Activated CD4-positive, alpha-beta T cell treated with anti-CD3 and anti-CD28 coated beads, Interleukin-2, amount 50 U/mL, for 4 hours (primary cell): Measurements from ENCODE around the gene SMLR1.
"Not testable (repeated sequence)": the region's sequence is repeated elsewhere in the genome, so short reads cannot be mapped to it uniquely, and the experiment has no call there.

Source experiments
- DNase-seq, 2 experiments: peaks; one replicate each; pipeline ENCODE4 v3.0.0-alpha.2; 2020

The SMLR1 gene

DNA sequence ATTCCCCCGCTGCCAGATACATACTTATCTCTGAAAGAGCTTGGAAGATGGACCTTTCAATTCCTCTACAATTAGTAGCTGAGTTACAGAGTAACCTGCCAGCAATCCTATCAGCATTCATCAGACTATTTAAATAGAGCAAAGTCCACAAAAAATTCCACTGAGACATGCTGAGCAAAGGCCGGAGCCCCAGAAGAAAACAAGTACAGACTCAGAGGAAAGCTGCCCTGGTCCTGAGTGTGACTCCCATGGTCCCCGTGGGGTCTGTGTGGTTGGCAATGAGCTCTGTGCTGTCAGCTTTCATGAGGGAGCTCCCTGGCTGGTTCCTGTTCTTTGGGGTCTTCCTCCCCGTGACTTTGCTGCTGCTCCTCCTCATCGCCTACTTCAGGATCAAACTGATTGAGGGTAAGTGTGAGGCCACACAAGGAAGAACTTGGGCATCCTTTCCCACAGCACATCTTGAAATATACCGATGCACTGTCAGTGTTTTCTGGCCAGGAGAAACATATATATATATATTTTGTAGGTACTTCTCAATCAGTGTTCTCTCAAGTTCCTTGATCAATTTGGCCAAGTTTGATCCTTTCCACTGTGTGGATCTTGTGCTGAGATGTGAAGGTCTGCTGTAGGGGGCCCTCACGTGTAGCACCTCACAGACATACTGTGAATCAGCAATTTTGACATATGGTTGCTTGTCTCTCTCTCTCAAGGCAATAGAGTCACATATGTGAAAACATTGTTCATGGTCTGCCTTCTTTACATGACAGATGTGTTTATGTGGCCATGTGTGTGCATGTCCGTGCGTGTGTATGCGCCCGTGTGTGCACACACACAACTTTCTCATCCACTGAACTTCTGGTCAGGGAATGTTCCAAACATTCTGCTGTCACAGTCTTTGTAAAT, at the start of gene SMLR1:
SMLR1 (plus strand) TSS at position 160 of the 903 bp plus-strand sequence; CDS start at position 168, 8 bp downstream.
- DNase-seq: no peak

DNA sequence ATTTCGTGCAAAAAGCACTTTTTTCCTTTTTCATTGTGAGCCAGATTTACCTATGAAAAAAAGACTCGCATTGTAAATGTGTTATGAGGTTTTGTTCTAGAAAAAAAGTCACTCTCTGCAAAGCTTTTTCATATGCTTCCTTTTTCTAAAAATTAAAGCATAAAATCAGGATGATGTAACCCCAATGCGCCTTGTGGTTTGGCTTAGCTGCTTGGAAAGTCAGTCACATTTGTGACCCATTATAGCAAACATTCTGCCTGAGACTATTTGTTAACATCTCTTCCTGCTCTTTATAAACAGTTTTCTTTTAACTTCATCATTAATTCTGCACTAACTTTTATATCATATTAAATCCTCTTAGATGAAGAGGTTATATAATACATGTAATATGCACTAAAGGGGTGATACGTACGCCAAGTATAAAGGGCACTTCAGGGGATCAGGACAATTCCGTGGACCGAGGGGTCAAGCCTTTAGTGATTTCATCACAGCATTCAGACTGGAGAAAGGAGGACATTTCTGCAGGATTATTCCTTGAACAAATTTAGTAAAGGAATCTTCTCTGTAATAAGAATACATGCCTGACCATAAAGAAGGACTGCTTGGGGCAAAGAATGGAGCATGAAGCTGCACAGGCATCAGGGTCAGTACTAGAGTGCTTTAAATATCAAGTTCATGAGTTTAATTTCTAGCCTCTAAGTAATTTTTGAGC, 48.1 kb upstream of the SMLR1 start:
- DNase-seq: no peak

DNA sequence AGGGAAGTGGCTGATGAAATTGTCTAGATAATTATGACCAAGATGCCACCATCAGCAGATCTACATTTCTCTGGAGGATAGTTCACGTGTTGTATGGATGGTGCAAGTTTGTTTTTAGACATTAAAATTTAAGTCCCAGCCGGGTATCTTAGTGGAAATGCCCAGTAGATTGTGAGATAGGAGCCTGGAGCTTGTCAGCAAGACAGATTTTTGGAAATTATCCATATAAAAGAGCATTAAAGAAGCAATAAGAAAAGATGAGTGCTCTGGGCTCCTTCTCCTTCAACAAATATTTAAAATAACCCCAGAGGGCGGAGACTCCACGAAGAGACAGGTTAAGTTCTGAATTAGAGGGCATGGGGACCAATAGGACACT, 47.6 kb upstream of the SMLR1 start:
- DNase-seq: no peak

DNA sequence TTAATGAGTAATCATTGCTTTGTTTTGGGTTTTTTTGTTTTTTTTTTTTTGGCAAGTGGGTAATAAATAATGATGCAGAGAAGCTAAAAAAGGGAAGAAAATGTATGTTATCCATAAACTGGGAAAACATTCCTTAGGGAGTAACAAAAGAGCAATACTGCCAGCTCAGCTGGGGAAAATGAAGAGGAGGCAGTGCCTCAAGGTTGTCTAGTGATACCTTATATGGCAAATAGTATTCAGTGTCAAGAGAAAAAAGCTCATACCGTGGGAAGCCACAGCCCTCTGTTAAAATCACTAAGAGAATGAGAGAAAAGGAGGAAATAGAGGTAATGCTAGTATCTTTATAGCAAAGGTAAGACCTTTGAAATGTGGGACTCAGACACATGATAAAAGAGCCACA, 47.1 kb upstream of the SMLR1 start:
- no peak for DNase-seq

DNA sequence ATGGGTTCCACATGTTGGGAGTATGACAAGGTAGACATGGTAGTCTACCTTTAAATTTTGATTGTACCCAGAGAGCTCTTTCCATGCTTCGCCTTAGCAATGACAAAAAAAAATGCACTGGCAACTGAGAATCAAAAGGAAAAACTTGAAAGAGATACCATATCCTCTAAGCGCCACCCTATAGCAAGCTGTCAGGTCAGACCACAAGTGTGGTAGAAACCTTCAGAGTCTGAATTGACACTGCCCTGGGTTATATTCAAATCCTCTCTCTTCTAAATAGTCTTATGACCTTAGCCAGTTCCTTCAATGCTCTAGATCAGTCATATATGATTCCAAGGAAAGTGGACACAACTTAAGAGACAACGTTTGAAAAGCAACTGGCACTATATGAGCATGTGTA, 45.6 kb upstream of the SMLR1 start:
- no peak for DNase-seq

DNA sequence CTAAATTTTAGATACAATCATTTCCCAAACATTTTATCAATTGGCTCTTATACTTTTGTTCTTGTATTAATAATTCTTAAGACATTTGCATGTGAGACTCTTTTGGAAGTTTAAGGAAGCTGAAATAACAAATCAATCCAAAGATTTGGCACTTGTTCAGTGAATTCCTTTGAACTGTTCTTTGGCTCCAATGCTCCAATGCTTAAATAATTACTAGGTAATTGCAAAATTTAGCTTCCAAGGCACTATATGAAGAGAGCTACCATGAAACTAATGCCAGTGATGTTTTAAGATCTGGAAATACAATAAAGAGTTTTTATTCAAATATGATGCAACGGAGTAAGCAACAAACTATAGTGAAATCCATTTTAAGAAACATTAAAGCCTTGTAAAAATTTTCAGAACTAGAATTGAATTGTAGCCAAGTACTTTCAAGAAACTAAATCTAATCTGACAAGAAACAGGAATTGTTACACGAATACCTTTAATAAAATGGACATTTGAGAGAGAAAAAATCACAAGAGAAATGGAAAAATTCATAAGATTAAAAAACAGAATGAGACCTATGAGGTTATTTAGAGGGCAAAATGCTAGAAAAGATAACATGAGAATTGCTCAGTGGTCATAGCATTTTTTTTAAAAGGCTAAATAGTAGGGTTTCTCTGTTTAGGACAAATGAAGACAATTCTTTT, 43.6 kb upstream of the SMLR1 start:
- DNase-seq: no peak

DNA sequence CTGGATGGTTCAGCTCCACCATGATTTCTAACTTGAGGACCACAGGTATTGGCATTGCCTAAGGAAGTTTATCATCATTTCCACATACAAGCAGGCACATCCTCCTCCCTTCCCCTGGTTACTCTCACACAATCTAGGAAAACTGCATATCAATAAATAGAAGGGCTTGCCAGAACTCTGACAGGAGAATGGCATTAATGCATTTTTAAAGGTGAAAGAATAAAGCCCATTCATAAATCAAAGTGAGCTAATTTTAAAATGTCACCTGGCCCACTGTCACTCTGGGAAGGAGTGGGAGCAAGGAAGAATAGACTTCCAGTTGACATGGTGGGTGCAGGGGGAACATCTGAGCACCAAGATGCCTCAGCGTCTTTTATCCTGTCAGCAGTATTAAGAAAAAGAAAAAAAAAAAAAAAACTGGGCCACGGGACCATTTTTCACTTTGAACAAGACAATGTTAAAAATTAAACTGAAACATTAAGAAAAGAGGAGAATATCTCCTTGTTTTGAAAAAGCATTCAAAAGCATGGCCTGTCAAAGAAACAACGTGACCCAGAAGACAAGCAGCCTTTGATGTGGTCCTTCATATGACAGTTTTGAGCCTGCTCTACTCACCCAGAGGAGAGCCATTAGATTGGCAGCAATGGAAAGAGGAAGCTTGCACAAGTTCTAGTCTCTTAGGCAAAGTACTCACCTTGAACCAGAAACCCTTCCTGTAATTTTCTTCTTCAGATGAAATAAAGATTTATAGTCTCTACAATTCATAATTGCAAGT, 39.3 kb upstream of the SMLR1 start:
- DNase-seq: no peak

DNA sequence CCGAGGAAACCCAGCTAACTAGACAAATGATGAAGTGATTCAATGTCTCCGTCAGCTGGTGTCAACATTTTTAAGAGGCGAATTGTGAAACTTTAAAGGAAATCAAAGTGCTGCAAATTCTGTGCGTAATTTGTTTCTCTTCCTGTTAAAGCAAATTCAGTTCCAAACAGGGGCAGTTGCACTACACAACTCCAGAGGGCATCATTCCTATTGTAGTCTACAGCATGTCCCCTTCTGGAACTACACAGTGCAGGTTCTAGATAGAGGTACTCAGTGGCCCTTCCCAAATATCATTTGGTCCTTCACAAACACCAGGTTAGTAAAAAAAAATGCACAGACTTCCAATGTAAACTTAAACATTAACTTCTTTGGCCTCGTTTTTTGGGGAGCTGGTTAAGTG, 38.3 kb upstream of the SMLR1 start:
- no peak for DNase-seq

DNA sequence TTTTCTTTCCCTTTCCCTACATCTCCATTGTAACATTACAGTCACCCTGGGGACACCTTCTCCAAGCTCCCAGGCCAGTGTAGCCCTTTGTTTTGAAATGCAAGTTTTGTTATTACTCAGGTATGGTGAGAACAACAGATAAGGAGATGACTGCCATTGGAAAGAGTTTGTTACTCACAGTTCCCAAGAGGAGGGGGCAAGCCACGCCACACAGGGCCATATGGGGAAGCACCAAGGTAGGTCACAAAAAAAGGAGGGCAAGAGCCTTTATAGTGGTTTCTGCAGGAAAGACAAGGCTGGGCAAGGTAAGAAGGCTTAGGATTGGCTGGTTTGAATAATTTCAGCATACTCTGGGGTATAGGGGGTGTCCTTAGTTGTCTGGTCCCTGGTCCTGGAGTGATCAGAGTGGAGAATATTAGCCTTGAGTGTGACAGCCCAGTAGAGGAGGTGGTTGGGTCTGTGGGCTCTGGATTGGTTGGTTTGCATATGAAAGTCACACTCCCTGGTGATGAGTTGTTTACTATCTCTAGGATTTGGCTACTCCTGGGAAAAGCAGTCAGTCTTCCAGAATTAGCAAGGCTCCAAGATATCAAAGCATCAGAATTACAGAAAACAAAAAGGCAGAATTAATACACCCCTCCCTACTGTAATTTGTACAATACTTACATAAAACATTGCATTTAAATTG, 33.1 kb upstream of the SMLR1 start:
- no peak for DNase-seq

DNA sequence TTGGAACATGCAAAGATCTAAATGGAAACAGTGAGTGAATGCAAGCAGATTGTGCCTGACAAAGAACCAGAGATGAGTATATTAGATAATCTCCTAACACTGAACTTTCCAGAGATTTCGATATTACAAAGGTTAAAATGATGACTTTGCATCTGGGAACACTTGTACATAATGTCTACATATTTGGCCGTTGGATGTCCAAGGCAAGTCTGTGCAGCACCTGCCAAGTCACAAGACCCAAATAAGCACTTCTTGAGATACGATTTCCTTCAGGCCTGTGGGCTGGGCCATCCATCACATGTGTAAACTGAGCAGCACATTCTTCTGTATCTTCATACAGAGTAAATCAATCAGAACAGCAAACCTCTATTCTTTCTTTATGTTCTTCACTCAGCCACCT, 32.5 kb upstream of the SMLR1 start:
- no peak for DNase-seq

DNA sequence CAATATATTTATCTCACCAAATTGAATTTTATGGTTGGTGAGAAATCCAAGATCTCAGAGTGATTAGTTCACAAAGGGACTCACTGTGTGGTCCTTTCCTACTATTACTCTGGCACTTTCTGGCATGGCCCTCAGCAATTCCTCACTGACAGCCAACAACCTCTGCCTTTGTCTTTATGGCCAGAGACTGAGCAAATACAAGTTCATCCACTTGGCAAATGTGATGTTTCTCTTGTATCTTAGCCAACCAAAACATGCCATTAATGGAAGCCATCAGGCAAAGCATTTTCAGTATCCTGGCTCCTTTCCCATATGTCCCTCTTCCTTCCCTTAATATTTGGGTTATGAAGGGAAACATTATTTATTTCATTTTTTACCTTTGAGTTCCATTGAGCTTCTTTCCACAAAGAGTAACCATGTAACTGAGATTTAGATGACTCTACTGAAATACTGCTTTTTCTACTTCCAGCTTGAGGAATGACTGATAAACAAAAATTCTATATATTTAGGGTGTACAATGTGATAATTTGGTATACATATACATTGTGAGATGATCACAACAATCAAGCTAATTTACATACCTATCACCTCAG, 30.8 kb upstream of the SMLR1 start:
- no peak for DNase-seq

DNA sequence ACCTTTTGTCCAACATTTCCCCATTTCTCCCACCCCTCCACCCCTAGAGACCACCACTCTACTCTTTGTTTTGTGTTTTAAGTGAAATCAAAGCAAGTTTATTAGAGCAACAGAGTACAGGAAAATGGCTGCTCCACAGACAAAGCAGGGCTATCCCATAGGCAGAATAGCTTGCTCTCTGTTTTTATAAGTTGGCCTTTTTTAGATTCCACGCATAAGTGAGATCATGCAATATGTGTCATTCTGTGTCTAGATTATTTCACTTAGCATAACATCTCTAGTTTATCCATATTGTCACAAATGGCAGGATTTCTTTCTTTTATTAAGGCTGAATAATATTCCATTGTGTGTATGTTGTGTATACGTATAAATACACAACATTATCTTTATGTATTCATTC, 30.1 kb upstream of the SMLR1 start:
- DNase-seq: no peak

DNA sequence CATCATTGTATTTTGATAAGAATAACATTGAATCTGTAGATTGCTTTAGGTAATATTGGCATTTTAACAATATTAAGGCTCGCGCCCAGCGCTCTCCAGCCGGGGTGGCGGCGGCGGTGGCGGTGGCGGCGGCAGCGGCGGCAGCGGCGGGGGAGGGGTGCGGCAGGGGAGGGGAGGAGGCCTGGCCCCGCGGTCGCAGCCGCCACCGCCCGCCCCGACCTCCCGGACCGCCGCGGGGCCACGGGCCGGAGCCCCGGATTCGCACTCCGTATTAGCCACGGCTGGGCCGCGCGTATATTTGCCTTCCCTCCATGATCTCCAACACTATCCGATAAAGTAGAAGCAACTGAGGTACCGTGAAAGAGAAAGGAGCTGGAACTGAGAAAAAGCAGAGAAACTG, 25.8 kb upstream of the SMLR1 start:
- not testable (repeated sequence) for DNase-seq

DNA sequence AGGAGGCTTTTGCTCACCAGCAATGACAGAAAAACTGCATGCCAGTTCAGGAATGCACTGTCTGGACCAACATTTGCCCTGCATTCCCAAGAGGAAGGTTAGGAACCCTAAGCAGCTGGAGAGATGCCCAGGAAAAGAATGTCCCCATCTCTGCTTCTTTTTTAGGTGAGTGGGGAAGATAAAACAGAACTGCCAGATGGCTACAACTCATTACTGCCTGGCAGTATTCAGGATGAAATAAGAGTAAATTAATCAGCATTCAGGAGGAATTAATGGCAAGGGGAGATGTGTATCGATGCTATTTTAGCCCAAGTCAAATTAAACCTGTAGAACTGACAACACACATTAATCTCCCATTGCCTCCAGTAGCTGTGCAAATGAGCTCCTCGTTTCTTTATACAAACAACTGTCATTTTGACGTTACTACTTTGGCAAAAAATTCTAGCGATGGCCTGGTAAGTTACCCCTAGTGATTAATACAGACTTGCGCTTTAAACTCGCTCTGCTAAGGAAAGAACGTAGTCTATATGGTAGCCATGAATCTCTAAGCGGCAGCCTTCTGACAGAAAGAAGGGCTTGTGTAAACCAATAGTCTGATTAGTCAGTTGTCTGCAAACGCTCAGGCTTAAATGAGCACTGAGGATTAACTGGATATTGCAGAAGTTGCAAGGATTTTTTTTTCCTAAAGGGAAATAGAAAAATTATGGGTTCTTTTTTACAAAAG, 16.7 kb upstream of the SMLR1 start:
- DNase-seq: no peak

DNA sequence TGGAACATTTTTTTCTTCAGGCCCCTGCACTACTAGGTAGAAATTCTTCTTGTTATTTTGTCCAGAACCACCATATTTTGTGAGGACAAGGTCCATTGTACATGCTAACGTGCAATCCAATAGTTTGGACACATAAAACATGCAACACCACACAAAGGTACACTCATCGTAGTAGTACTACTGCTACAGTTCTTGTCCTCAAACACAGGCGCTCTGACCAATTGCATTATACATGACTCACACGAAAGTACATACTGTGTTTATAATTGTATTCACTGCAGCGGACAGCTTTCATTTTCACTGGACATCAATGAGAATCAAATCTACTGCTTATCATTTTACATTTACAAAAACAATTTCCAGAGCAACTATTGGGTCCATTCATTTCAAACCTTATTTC, 15.3 kb upstream of the SMLR1 start:
- no peak for DNase-seq

DNA sequence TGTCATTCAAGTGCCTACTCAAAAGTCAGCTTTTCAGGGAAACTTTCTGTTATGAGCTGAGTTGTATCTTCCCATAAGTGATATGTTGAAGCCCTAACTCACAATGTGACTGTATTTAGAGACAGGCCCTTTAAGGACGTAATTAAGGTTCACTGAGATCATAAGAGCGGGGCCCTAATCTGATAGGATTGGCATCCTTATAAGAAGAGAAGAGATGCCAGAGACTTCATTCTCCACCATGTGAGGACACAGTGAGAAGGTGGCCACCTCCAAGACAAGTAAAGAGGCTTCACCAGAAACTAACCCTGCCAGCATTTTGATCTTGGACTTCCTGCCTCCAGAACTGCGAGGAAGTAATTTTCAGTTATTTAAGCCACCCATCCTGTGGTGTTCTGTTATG, 12.7 kb upstream of the SMLR1 start:
- DNase-seq: no peak

DNA sequence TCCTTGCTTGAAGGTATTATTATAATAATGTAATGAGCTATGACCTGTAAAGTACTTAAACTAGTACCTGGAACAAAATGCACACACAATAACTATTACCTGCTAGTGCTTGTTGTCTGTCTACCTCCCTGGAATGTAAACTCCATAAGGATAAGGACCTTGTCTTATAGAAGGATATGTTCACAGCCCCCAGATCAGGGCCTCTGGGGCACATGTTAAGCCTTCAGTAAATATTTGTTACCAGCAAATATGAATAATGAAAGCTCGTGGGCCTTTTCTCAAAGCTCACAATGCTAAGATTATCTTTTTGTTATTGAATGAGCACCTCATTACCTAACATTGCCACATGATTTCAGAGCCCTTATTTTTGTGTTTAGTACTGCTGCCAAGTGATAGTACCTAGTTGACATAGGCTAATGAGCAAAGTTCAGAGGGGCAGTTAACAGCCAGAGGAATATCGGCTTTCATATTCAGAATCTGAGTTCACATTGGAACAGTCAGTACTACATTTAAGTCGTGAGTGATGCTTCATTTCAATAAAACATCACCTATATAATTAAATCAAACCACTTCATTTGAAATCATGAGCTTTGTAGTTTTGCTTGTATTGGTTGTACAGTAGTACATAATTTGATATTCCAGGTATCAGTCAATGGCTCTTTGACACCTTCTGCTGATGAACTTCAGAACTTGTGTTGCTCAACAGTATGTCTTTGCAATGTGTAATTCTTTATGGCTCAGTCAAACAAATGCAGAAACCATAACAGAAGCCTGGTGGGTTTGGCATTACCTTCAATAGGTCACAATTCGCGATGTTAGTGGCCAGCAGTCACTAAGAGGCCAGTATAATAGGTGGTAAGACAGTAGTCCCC, 11.8 kb upstream of the SMLR1 start:
- no peak for DNase-seq

DNA sequence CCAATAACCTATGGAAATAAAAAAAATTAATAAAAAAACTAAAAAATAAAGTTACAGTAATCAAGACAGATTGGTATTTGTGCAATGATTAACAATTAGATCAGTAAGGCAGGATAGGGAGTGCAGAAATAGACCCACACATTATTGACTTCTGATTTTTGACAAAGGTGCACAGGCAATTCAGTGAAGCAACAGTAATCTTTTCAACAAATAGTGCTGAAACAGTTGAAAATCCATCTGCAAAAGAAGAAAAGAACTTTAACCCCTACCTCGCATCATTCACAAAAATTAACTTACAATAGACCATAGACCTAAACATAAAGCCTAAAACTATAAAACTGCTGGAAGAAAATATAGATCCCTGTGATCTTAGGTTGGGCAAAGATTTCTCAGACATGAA, 4.5 kb upstream of the SMLR1 start:
- DNase-seq: no peak

DNA sequence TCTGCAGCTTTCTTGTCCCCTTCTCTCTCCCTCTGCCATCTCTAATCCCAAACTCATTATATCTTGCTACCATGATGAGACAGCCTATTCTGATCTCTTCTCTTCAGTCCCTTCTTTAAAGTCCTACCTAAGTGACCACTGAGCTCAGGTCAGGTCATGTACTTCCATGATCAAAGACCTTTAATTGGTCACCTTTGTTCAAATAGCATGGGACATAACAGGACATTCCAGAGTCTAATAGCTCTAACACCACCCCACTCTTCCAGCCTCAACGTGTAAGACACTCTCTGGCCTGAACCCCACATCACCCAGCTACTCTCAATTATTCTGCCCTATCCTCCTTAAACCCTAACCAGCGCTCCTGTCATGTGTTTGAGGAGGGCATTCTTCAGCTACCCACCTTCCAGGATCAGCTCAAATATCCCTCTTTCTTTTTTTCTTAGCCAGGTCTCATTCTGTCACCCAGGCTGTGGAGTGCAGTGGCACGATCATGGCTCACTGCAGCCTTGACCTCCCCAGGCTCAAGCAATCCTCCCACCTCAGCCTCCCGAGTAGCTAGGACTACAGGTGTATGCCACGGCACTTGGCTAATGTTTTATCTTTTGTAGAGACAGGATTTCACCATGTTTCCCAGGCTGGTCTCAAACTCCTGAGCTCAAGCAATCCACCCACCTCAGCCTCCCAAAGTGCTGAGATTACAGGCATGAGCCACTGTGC, 2.1 kb upstream of the SMLR1 start:
- DNase-seq: no peak
